HG03135 (cell line): ENCODE measurements around the gene EDC4.
"Not testable (repeated sequence)": the region's sequence is repeated elsewhere in the genome, so short reads cannot be mapped to it uniquely, and the experiment has no call there.

ENCODE experiments used
- ATAC-seq: cut with Tn5 transposase; IDR thresholded peaks from one replicate; pipeline ENCODE4 v1.9.1; 2021; ENCODE audit warnings: mild to moderate bottlenecking, moderate library complexity; ENCODE audit not compliant: unreplicated experiment

EDC4 gene

GRCh38 chr16:67893743-67894399, 21.0 kb downstream of the EDC4 start:
- ATAC-seq, result no peak

- no peak for ATAC-seq
These were observed 24.4 kb downstream of the EDC4 start for GRCh38 chr16:67897231-67897630.

- ATAC-seq, result no peak
These were observed 28.9 kb downstream of the EDC4 start for GRCh38 chr16:67901734-67902133.

- ATAC-seq, result no peak
These were observed 30.0 kb downstream of the EDC4 start for GRCh38 chr16:67902831-67903230.

DNA sequence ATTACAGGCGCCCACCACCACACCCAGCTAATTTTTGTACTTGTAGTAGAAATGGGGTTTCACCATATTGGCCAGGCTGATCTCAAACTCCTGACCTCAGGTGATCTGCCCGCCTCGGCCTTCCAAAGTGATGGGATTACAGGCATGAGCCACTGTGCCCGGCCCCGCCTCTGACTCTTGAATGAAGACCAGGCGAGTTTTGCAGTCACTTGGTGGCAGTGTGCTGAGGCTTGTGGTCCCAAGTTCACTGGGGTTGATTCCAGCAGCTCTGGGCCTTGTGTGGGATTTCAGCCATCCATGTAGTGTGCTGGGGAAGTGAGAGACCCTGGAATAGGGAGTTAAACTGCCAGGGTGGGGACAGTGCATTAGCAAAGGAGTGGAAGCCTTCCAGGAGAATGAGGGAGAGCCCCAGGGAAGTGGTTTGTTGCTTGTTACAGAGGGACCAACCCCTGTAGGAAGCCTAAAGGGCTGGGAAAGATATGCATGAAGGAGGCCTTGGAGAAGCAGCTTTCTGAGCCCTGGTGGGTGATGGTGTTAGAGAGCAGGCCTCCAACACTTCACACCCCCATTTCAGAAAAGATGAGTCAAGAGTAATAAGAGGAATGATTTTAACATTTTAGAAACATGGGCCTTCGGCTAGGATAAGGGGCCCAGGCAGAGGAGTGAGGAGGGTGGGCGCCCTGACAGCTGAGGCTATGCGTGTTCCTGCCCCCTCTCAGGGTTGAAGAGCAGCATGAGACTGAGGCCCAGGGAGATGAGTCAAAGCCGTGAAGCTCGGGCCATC, 34.7 kb downstream of the EDC4 start:
- no peak for ATAC-seq

- ATAC-seq, result no peak
These were observed 36.3 kb downstream of the EDC4 start for GRCh38 chr16:67909056-67909742.

- ATAC-seq, result no peak
These were observed 37.3 kb downstream of the EDC4 start for GRCh38 chr16:67910158-67910557.

GRCh38 chr16:67914758-67915495, 42.1 kb downstream of the EDC4 start:
- ATAC-seq, result no peak

GRCh38 chr16:67915496-67915769, 42.6 kb downstream of the EDC4 start:
- not testable (repeated sequence) for ATAC-seq

DNA sequence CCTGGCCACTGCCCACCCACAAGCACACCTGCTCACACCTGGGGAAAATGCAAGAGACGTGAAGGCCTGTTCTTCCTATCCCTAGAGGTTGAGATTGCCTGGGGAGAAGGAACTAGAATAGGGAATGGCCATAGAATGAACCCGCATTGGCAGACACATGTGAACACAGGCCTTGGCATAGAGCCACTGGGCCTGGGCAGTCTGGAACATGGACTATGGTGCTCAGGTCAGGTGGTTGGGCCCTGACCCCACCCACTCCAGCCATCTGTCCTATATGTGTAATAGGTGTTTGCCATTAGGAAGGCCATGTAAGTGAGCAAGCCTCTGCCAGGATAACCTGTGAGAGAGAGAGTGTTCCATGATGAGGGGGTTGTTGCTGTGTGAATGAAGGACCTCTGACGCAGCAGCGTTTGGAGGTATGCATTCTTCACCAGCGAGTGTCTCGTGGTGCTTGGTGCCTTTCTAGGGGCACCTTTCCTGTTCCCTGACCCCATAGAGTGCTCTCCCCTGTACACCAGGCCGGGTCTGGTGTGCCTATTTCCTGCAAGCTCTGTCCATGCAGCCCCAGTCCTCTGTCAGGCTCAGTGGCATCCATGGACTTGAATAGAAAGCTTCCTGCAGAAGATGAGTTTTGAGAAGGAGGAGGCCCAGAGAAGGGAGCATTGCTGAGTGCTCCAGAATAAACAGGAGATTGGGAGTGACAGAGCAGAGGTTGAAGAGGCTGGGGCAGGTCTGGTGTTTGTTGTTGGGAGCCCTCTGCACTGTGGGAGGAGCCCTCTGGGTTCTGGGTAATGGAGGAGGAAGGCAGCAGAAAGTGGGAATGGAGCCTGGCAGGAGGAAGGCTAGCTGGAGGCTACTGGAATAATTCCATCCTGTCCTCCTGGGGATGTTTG, 43.2 kb downstream of the EDC4 start:
- ATAC-seq, result no peak

DNA sequence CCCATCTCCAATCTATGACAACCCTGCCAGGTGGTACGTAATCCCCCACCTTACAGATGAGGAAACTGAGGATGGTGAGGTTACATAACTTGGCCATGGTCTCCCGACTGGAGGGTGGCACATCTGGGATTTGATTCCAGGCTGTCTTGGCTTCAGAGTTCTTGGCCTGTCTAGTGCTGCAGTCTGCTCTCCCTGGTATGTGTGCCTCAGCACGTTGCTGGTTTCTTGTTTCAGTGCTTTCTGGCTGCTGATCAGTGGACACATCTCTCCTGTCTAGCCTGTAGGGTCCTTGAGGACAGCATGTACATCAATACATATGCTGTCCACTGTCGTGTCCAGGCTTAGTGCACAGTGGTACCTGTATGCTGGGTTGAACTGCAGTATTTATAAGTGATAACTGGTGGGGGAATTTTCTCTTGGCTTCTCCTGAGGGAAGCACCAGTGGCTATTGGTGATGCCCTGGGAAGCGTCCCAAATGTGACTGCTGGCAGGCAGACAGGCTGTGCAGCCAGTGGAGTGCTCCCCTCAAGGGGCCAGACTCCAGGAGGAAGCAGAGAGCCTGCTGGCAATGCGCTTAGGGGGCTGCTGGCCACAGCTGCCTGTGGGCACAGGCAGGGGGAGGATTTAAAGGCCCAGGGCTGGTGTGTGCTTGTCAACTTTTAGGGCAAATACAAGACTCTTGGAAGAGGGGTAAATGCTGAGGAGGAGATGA, 44.4 kb downstream of the EDC4 start:
- no peak for ATAC-seq

DNA sequence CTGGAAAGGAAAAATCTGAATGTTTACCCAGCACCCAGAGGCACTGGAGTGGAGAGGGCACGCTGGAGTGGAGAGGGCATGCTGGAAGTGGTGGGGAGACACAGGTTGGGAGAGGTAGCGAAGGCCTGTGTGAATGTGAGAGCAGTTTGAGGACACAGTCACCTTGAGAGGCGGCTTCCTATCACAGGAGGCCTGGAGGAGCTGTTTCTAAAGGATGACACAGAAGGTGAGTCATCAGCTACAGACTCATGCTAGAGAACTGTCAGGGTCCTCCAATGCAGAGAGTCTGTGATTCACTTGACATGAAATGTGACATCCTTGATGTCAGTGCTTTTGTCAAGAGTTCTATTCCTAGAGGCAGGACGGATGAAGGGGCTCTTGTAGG, 45.0 kb downstream of the EDC4 start:
- no peak for ATAC-seq

GRCh38 chr16:67919622-67920221, 46.9 kb downstream of the EDC4 start:
- ATAC-seq, result no peak

DNA sequence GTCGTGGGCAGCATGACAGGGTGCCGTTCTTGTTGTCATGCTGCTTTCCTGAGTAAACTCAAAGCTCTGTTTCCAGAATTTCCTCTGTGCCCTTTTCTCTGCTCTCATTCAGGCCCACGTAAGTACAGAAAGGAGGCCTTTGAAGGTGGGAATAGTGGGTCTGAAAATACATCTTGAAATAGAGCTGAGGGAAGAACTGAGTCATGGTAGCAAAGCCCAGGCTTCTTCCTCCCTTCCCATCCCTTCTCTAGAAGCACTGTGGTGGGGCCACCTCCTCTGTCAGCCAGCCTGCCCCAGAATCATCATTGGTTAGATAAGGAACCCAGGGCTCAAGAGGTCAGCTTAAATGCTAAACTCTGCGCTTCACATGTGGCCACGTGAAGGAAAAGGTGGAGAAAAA, 49.4 kb downstream of the EDC4 start:
- no peak for ATAC-seq

DNA sequence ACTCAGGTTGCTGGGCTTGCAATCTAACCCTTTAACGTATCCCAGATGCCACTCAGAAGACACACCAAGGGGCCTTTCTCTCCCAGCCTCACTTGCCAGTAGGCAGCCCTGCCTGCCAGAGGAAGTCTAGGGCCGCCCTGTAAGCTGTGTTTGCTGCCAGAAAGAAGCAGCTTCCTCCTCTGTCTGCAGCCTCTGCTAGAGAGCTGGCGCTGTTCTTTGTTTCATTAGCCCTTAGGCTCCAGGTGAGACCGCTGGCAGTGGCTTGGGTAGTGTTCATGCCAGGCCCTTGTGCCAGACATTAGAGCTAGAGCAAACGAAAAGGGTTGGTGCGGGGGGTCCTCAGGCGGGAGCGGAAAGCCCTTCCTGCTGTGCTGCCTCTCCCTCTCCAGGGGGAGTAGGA, 49.9 kb downstream of the EDC4 start:
- ATAC-seq, result no peak

GRCh38 chr16:67923414-67924116, 50.7 kb downstream of the EDC4 start:
- no peak for ATAC-seq

- no peak for ATAC-seq
These were observed 51.5 kb downstream of the EDC4 start for GRCh38 chr16:67924140-67924906.

- ATAC-seq, result no peak
These were observed 53.4 kb downstream of the EDC4 start for GRCh38 chr16:67926181-67926750.
